Lower leg skin (tissue), 3 donors: ENCODE measurements around the gene SESN2.

ENCODE experiments used
- POLR2A ChIP-seq, 2 donors: fragments of 450-650 bp; IDR thresholded peaks; one replicate each; pipeline ENCODE4 v1.6.1; 2016 to 2017; ENCODE audit warnings: antibody characterized with exemption in 2 of 2, mild to moderate bottlenecking in 1 of 2, moderate library complexity in 1 of 2
- TF ChIP-seq, protein P1 (sequence below), 3 donors: fragments of 450-650 bp; IDR thresholded peaks; one replicate each; pipeline ENCODE4 v1.5.1; 2016; ENCODE audit warnings: antibody characterized with exemption in 3 of 3, mild to moderate bottlenecking in 3 of 3, moderate library complexity in 2 of 3

DNA sequence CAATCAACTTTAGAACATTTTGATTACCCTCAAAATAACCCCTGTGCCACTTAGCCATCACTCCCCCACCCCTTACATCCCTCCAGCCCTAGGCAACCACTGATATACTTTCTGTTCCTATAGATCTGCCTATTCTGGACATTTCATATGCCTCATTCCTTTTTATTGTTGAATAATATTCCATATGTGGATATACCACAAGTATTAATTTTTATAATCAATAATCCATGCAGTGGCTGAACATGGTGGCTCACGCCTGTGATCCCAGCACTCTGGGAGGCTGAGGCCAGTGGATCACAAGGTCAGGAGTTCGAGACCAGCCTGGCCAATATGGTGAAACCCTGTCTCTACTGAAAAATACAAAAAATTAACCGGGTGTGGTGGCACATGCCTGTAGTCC, 49.4 kb downstream of the SESN2 start:
- no peak for TF ChIP-seq POLR2A (IDR thresholded peaks at IDR 0.05)
- TF ChIP-seq, protein P1, sequence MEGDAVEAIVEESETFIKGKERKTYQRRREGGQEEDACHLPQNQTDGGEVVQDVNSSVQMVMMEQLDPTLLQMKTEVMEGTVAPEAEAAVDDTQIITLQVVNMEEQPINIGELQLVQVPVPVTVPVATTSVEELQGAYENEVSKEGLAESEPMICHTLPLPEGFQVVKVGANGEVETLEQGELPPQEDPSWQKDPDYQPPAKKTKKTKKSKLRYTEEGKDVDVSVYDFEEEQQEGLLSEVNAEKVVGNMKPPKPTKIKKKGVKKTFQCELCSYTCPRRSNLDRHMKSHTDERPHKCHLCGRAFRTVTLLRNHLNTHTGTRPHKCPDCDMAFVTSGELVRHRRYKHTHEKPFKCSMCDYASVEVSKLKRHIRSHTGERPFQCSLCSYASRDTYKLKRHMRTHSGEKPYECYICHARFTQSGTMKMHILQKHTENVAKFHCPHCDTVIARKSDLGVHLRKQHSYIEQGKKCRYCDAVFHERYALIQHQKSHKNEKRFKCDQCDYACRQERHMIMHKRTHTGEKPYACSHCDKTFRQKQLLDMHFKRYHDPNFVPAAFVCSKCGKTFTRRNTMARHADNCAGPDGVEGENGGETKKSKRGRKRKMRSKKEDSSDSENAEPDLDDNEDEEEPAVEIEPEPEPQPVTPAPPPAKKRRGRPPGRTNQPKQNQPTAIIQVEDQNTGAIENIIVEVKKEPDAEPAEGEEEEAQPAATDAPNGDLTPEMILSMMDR (IDR thresholded peaks at IDR 0.05), result no peak
